GM21528 (cell line): ENCODE results near the gene FUT2.

Experiments used
- ATAC-seq: cut with Tn5 transposase; IDR thresholded peaks from one replicate; pipeline ENCODE4 v1.9.1; 2021; ENCODE audit warnings: mild to moderate bottlenecking, moderate library complexity; ENCODE audit not compliant: unreplicated experiment, low FRiP score

FUT2 gene

DNA sequence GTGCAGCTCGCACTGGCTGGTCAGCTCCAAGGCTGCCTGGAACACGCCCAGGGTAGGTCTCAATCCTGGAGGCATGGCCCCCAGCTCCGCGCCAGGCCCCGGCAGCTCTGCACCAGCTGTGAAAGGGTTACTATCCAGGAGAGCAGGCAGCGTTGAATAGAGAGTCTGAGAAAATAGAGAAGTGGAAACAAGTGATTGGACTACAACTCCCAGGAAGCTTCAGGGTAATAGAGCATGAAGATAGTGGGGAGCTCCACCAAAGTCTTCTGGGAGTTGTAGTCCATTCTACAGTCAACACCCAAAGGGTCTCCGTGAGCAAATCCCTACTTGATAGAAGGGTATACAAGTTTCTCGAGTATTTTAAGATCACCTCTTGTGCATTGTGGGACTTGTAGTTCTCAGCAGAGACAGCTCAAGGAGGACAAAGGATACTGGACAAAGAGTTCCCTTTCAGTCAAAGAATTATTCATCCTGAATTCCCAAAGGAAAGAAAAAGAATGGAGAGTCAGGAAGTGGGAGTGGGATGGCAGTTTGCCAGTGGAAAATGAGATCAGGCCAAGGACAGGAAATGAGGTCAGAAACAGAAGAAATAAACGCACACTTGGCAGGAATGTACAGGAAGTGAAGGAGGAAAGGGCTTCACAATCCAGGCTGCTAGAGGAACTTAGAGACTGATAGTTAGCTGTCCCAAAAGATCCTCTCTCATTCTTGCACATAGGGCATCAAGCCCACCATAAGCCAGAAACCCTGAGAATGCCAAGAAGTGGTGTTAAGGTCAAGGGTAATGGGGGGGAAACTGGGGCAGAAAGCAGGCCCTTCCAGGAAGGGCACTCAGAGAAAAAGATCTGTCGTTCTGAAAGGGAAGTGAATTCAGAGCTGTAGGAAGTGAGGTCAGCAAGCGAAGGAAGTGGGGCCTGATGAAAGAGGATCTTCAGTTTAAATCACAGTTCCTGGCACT, 29.3 kb downstream of the FUT2 start:
- ATAC-seq: no peak

DNA sequence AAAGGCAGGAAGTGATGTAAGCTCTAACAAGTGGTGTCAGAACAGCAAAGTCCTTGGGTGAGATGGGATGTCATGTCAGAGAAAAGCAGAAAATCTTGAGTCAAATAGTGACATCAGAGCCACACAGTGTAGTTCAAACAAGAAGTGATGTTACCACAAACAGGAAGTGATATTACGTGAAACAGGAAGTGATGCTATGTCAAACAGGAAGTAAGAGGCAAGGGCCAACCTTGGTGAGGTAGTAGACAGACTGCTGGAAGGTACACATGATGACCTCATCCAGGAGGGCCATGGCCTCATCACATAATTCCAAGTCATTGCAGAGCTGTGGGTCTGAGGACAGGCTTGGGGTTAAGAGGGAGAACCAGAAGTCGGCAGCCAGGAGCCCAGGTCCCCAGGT, 30.8 kb downstream of the FUT2 start:
- no peak for ATAC-seq

DNA sequence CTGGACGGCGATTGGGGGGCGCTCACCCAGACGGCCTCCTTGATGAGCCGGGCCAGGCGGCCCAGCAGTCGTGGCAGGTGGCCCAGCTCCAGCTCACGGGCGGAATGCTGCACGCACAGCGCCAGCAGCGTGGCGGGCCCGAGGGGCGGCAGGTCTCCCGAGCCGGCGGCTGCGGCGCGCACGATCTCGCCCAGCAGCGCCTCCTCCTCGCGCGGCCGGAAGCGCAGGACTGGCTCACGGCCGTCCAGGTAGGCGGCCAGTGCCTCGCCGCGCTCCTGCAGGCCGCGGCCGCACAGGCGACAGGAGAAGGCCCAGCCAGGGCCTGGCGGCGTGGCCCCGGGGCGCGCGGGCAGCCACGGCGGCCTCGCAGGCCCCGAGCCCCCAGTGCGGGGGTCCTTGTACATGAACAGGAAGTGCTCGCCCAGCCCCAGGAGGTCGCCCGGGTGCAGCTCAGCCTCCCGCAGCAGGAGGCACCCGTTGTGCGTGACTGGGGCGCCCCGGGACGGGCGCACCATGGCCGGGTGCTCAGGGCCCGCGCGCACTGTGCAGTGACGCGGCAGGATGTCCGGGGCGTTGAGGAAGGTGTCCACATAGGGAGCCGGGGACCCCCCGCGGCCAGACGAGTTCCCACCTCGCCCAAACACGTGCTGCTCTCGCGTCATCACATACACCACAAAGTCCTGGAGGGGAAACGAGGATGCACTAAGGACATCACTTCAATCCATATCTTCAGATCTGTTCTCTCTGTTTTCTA, 33.3 kb downstream of the FUT2 start:
- ATAC-seq: no peak

DNA sequence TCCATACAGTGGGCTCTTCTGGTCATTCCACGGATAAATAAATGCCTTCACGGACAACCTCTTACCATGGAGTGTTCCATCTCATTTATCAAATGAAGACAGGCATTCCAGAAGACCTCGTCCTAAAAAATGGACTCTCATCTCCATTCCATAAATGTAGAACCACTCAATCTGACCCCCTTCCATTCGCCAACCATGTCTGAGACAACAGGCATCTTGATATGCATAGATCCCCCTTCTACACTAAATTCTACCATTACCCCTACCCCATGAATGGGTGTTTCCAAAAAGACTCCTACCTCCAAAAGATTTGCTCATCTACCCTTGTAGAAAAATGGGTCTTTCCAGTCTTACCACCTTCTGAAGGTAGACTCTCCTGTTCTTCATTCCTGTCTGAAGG, 35.7 kb downstream of the FUT2 start:
- ATAC-seq: no peak

DNA sequence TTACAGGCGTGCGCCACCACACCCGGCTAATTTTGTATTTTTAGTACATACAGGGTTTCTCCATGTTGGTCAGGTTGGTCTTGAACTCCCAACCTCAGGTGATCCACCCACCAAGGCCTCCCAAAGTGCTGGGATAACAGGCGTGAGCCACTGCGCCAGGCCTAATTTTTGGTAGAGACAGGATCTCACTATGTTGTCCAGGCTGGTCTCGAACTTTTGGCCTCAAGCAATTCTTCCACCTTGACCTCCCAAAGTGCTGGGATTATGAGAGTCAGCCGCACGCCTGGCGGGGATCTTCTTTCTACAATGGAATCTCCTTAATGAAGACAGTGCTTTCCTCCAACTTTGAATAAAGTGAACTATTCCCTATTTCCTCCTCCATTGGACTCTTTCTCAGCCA, 38.9 kb downstream of the FUT2 start:
- no peak for ATAC-seq

DNA sequence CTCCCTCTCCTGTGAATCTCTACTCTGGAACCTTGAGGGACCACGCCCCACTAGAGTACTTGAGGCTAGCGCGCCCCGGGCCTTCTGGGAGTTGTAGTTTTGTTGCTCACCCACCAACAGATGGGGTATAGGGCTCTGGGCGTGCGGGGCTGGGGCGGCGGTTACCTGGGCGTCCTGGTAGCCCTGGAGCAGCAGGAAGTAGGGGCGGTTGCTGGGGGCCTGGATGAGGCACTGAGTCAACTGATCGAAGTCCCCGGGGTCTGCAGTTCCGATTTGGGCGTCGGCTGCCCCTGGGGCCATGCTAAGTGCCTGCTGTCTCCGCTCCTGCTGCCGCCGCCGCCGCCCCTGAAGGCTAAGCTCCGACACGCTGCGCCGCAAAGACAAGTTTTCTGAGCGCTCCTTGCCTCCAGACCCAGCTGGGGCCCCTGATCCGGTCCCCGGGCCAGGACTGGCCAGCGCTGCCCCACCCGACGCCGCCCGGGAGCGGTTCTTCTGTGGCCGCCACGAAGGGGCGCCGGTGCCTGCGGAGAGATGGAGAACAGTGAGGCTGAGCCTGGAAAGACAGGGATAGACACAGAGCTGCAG, 39.4 kb downstream of the FUT2 start:
- no peak for ATAC-seq

DNA sequence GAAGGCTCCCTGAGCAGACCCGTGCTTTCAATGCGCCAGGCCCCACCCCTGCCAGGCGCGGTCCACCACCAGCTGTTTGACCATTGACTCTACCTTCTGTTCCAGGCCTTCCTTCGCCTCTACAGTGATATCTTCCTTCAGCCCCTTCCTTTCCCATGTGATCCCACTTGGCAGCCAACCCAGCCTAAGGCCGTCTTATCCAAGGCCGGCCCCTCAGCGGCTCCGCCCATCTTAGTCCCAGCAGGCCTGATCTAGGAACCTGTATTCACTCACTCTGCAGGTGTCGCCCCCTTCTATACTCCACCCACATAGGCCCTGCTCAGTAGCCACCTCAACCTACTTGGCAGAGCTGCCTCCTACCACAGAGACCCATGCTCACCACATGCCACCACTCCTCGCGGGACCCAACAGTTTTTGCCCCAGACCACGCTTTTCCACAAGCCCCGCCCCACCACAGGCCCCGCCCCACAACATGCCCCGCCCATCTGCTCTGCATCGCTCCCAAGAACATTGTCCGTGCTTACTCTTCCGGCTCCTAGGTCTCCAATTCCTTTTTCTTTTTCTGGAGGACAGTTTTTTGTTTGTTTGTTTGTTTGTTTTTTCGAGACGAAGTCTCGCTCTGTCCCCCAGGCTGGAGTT, 41.7 kb downstream of the FUT2 start:
- no peak for ATAC-seq

DNA sequence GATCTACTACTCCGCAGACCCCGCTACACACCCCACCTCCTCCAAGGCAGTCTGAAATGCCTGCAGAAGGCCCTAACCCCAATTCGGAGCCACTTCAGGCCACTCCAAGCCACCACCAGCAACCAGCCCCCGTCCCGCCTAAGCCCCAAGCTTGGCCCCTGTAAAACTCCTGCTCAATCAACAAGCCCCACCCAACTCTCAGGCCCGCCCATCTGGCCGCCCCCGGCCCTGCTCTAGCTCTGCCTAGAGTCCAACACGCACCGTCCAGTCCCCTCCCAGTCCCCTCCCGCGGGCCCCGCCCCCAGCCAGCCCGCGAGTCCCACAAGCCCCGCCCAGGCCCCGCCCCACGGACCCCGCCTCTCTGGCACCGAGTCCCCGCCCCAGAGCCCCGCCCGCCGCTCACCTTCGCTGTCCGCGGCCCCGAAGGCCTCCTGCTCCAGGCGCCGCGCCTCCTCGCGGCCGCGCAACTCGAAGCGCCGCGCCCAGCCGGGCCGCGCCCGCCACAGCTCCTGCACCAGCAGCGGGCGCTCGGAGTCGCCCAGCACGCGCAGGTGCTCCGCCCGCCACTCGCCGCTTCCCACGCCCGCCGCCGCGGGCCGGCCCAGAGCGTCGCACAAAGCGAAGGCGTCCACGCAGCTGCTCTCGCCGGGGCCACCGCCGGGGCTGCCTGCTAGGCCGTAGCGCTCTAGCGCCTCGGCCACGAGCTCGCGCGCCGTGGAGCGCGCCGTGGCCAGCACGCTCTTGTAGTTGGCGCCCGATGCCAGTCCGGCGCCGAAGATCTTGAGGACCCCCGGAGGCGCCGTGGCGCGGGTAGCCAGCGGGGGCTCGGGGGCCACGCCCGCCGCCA, 43.0 kb downstream of the FUT2 start:
- ATAC-seq: no peak

DNA sequence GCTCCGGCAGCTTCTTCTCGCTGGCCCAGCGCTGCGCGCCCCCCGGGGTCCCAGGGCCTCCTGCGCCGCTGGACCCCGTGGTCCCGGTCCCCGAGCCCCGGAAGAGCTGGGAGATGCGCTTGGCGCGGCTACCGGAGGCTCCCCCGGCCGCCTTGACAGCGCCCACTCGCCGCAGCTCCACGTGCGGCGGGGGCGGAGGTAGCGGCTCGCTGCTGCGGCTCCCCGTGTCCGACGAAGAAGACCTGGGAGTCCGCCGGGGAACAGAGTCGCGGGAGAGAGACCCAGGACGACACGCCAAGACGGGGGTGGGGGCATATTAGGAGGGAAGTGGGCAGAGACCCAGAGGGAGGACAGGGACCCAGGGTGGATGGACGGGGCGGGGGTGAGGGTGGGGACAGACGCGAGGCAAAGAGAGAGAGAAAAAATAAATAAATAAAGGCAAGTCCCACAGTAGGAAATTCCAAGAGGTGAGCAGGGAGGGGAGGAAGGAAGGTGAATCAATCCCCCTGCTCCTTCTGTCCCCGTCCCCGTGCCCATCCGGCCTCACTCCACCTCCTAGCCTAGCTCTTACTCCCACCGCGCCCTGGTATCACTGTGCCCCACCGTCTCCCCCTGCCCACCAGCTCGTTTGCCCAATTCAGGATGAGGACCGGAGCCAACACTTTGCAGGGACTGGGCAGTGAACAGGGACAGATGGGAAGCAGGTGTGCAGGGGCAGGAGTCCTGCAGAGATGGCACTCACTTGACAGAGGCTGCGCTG, 43.8 kb downstream of the FUT2 start:
- ATAC-seq: no peak

DNA sequence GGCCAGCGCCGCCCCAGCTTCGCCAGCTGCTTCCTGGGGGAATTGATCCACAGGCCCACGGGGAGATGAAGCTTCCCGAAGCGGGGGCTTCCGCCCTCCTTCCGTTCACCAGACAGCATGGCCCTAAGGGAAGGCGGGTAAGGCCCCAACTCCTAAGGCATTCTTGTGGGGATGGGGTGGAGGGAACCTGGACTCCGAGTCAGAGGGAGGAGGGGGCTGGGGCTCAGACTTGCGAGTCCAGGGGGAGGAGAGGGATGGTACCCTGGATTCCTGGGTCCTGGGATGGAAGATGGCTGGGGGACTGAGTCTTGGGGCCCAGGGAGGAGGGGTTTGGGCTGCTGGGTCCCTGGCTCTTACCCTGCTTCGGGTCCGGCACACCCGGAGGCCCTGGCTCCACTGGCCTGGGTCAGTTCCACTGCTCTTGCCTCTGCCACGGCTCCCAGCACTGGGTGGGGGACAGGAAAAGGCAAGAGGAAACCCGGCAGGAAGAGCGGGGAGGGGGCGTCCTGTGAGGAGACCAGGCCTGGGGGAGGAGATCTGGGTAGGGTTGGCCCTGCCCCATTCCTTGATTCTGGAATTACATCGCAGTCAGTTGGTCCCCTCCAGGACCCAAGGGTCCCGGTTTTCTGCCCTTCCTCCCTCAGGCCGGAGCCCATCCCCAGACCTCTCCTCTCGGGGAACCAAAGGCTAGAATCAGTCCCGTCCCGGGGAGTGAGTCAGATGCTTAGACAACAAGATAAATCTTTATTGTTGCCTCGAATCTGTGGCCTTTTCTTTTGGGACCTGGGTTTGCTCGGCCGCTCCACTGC, 44.6 kb downstream of the FUT2 start, which contains the start of gene RASIP1:
Gene RASIP1, minus strand, starts transcription at position 447 of the 809 bp plus-strand sequence. Its CDS starts 328 bp downstream, at position 119.
- ATAC-seq: no peak

DNA sequence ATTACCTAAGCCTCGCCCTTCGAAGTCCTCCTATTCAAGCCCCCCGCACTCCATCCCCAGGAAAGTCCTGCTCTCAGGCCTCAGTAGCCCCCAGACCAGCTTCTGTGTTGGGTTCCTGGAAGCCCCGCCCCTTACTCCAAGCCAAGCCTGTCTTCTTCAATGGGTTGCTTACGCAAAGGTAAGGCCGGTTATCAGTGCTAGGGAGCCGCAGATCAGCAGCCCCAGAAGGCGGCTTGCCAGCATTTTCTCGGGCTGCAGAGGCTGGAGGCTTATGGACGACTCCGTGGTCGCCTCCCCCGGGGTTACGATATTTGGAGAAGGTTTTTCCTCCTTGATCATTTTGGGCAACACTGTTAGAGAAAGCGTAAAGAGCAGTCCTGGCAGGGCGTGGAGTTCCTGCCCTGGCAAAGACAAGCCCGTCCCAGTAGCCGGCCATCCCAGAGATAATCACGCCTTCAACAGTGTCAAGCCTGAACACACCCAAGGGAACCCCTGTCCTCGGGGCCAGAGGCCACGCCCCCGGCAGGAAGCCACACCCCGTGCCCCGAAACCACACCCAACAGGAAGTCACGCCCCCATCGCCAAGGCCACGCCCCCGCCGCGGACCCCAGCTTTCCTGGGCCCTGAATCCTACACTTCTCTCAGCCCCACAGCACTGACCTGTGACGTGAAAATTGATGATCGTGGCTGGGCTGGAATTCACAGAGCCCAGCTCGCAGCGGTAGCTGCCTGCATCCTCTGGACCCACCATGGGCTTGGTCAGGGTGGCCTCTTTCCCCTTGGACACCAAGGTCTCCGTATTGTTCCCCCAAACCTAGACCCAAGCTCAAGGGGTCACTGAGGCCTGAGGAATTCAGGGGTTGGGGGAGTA, 45.6 kb downstream of the FUT2 start:
- no peak for ATAC-seq

DNA sequence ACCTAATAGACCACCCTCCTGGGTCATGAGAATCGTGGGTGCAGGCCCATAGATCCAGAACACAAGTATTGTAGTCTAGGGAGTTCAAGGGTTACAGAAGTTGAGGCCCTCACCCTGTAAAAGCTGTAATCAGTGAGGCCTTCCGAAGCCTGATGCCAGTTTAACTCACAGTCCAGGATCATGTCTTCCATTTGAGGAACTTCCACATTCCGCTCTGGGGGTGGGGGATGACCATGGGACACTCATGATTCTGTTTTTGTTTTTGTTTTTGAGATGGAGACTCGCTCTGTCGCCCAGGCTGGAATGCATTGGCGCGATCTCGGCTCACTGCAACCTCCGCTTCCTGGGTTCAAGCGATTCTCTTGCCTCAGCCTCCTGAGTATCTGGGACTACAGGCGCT, 46.3 kb downstream of the FUT2 start:
- no peak for ATAC-seq

DNA sequence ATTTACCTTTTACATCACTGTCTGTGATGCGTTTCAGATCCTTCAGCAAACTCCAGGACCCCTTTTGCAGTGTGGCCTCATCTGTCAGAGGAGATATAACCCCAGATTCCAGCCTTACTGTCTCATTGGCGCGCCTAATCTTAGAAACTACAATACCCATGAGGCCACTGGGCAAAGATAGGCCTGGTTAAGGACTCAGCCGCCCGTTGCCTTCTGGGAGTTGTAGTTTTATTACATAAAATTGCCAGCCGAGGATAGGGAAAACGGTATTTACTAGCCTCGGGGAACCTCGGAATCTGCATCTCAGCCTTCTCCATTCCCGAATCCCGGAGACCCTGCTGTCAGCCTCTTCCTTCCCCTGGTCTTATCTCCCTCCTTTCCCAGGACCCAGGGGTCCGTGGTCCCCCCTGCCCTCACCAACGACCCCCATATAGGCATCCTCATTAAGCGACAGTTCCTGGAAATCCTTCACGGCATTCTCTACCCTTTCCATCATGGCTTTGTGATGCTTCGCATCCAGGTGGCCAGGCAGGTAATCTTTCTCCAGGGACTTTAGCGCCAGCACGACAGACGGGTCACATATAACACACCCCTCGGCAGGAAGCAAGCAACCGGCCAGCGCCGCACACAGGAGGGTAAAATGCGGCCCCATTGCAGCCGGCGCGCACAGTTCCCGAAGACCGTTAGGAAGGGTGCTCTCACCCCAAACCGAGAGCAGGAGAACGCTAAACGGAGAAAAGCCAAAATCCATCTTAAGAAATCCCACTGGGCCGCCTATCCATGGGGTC, 49.6 kb downstream of the FUT2 start:
- ATAC-seq: no peak

DNA sequence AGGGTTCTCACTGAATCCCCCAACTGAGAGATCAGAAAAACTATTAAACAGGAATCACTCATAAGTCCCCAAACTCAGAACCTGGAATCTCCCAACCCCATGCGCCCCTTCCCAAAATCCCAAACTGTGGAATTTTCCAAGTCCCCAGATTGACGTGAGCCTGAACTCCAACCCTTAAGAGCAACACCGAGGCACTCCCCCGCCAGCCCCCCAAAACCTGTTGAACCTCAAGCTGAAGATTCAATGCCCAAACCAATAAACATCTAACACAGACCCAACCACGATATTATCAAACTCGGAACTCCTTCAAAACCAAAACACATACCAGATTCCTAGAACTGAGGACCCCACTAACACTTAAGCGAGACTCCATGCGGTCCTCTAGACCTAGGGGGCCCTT, 50.3 kb downstream of the FUT2 start:
- ATAC-seq: no peak

DNA sequence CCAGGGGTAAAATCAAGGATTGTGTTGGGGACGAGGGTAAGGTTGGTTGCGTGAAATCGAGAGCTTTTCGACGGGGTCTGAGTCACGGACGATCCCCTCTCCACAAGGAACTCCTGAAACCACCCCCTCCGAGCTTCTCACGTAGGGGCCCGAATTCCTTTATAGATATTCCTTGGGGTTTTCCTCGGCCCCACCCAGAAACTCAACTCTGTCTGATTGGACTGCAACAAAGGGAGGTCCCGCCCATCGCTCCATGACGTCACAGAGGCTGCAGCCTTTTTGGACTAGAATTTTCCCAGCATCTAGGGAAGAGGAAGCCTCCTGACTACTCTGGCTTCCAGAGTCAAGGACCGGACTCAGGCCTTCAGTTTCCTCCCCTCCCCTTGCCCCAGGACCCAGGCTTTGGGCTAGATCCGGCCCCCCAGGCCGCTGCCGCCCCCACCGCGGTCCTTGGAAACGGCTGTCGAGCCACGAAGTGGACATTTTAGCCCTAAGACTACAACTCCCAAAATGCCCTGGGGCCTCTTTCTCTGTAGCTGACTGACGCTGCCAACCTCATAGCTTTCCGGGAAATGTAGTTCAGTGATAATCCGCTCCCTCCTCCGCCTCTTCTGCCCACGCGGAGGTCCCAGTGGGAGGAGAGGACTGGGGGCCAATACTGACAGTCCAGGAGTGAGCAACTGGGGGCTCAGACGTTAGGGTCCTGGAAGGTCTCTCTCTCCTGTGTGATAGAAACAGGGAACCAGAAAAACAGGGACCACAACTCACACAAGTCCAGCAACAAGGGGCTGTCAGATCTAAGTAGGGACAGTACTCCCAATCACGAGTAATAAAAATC, 51.2 kb downstream of the FUT2 start, which contains the start of gene IZUMO1:
Gene IZUMO1, minus strand, starts transcription at position 172 of the 838 bp plus-strand sequence. CDS start 1,050 bp downstream, outside the sequence.
- no peak for ATAC-seq
